Adrenal gland (tissue), 12 donors: ENCODE results near the gene TOM1. TPM values are rescaled to one million over a fixed set of nuclear protein-coding genes. Genes with fewer than 3 reads are reported as not detected.

ENCODE experiments used
- DNase-seq, 7 donors: peaks; one replicate each; pipeline ENCODE4 v3.0.0-alpha.2; 2019 to 2020
- H3K27ac ChIP-seq, 5 donors: fragments of 200-600 bp; sonication (generic) in 4 of 5; 1 replicate in 3 of 5; 2 replicates in 2 of 5; pipeline versions ENCODE4 v1.5.1 to v1.8.0; 2016 to 2020; ENCODE audit warnings: mild to moderate bottlenecking in 1 of 5
- H3K27me3 ChIP-seq: fragments of 200-600 bp; 2 replicates; pipeline ENCODE4 v1.8.0; 2021
- H3K36me3 ChIP-seq, 2 donors: fragments of 200-600 bp; replicated peaks in 1 of 2; 1 replicate in 1 of 2; 2 replicates in 1 of 2; pipeline versions ENCODE4 v1.5.1 to v1.8.0; 2018 to 2022
- H3K4me1 ChIP-seq, 2 donors: fragments of 200-600 bp; replicated peaks in 1 of 2; 1 replicate in 1 of 2; 2 replicates in 1 of 2; pipeline versions ENCODE4 v1.5.1 to v1.8.0; 2018 to 2021
- H3K4me3 ChIP-seq, 4 donors: fragments of 200-600 bp; sonication (generic) in 3 of 4; one replicate each; pipeline ENCODE4 v1.5.1; 2016 to 2018
- H3K9me3 ChIP-seq, 3 donors: fragments of 200-600 bp; sonication (generic) in 1 of 3; replicated peaks in 1 of 3; 1 replicate in 2 of 3; 2 replicates in 1 of 3; pipeline versions ENCODE4 v1.5.1 to v1.8.0; 2016 to 2021
- POLR2A ChIP-seq, 2 donors: fragments of 450-650 bp; IDR thresholded peaks; one replicate each; pipeline ENCODE4 v1.6.1; 2017; ENCODE audit warnings: antibody characterized with exemption in 2 of 2, mild to moderate bottlenecking in 2 of 2, moderate library complexity in 1 of 2
- WGBS, 4 donors: extraction: QIAGEN DNeasy Blood & Tissue Kit in 2 of 4; methylation state at CpG; one replicate each; pipeline versions ENCODE4 v1.1.5 to v1.1.7; 2013 to 2017; 5-methylcytosine and 5-hydroxymethylcytosine counted together
- intact Hi-C, 2 donors: fragments of 100-400 bp; cut with DNase I; formaldehyde crosslinking; loops; one replicate each; pipeline versions ENCODE4 v1.14.1 to v1.15.0; 2022 to 2023
- polyA plus RNA-seq, 3 donors: library from polyadenylated mRNA; stranded (reverse); fragments of 200-250 nt in 2 of 3; fragments of 350-450 nt in 1 of 3; fragmentation: Illumina TruSeq in 1 of 3; extraction: RNeasy Lipid Tissue Mini Kit (QIAGEN cat#74804) in 1 of 3; gene quantifications; one replicate each; pipeline ENCODE4 v1.2.3, GENCODE V29; 2013 to 2014
- total RNA-seq, 9 donors: library from RNA; depleted of rRNA in 4 of 9; stranded (reverse); fragments of >200 nt in 4 of 9; fragments of 120-200 nt in 1 of 9; fragmentation: NEBNext Ultra II Directional in 1 of 9; extraction: Animal tissue kit (Norgen Biotek cat#: 25700) in 1 of 9; gene quantifications; one replicate each; pipeline versions ENCODE4 v1.1.0 to v1.2.4, GENCODE V29; 2013 to 2023
- TF ChIP-seq, protein P1 (sequence below), 6 experiments: fragments of 450-650 bp in 4 of 6; fragments of 200-600 bp in 2 of 6; sonication (generic) in 1 of 6; IDR thresholded peaks; 1 replicate in 5 of 6; 2 replicates in 1 of 6; pipeline versions ENCODE4 v1.5.1 to v1.8.0; 2016 to 2021; ENCODE audit warnings: antibody characterized with exemption in 6 of 6, mild to moderate bottlenecking in 2 of 6, moderate library complexity in 1 of 6
- donor health status: healthy with polysubstance abuse.
- donor health status: Bipolar disorder and iron deficiency.
- donor health status: DM: yes; HTN: yes; CAD: no.
- donor health status: DM: no; HTN: no; CAD: no.
- donor health status: DM: no; HTN: no; CAD: no.
- donor health status: DM: yes; HTN: yes; CAD: no.

The TOM1 gene
- total and polyA plus RNA-seq, 12 donors = 57.5 to 188 (median 106) TPM

DNA sequence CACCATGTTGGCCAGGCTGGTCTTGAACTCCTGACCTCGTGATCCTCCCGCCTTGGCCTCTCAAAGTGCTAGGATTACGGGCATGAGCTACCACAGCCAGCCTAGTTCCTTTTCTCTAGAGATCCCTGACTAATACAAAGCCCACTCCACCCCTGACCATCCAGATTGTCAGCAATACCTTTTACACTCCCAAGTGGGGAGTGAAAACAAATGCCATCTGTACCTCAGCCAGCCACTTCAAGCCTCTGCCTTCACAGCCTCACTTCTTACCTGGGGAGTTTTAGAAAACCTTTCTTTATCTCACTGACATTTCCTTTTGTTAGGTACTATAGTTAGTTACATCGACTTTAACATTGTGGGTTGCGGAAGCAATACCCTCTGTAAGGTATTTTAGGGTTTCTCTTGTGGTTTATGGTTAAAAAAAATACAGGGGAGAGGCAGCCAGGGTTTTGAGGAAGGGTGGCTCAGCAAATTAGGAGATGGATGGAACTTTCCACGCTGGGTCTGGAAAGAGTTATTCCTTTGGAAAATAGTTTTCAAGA is 8.9 kb downstream of the TOM1 start:
- WGBS, 4 donors = 78 to 84% (median 83%) methylated on average over 6 of the region's 6 CpGs

GRCh38 chr22:35310556-35311550 is 11.2 kb downstream of the TOM1 start:
- intact Hi-C loops = no loop called here

More for the DNA sequence above, 8.9 kb downstream of the TOM1 start:
- no peak overlapping the region for H3K4me3 ChIP-seq
- no peak overlapping the region for H3K27ac ChIP-seq
- no peaks in the 10 kb centered on the region for H3K27me3 ChIP-seq
- H3K36me3 ChIP-seq = peaks cover 0 to 5% of the 10 kb centered on the region in 2 donors
- DNase-seq = peak in 1 of 7 donors; percentile 49
- intact Hi-C loops = no loop called here
- no peaks in the 10 kb centered on the region for H3K9me3 ChIP-seq
- TF ChIP-seq, protein P1, sequence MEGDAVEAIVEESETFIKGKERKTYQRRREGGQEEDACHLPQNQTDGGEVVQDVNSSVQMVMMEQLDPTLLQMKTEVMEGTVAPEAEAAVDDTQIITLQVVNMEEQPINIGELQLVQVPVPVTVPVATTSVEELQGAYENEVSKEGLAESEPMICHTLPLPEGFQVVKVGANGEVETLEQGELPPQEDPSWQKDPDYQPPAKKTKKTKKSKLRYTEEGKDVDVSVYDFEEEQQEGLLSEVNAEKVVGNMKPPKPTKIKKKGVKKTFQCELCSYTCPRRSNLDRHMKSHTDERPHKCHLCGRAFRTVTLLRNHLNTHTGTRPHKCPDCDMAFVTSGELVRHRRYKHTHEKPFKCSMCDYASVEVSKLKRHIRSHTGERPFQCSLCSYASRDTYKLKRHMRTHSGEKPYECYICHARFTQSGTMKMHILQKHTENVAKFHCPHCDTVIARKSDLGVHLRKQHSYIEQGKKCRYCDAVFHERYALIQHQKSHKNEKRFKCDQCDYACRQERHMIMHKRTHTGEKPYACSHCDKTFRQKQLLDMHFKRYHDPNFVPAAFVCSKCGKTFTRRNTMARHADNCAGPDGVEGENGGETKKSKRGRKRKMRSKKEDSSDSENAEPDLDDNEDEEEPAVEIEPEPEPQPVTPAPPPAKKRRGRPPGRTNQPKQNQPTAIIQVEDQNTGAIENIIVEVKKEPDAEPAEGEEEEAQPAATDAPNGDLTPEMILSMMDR (IDR thresholded peaks at IDR 0.05) = no peak
- no peak for TF ChIP-seq POLR2A (IDR thresholded peaks at IDR 0.05)
- H3K4me1 ChIP-seq = peaks cover 9 to 70% of the 10 kb centered on the region in 2 donors

GRCh38 chr22:35311551-35311999 is 11.9 kb downstream of the TOM1 start:
- peak overlapping the region in 3 of 5 donors; percentile 51 to 96 (median 94) for H3K27ac ChIP-seq
- DNase-seq = peak in 3 of 7 donors; percentile 17 to 48 (median 24)
- no peaks in the 10 kb centered on the region for H3K27me3 ChIP-seq
- intact Hi-C loops = no loop called here
- H3K9me3 ChIP-seq = no peaks in the 10 kb centered on the region
- peaks cover 29 to 83% of the 10 kb centered on the region in 2 donors for H3K4me1 ChIP-seq
- TF ChIP-seq POLR2A (IDR thresholded peaks at IDR 0.05) = no peak
- TF ChIP-seq, protein P1 (IDR thresholded peaks at IDR 0.05) = no peak
- peaks cover 0 to 5% of the 10 kb centered on the region in 2 donors for H3K36me3 ChIP-seq
- H3K4me3 ChIP-seq = no peak overlapping the region
- WGBS, 4 donors = 88 to 91% (median 89%) methylated on average over 6 to 8 of the region's 8 CpGs

More at GRCh38 chr22:35310556-35311550, 11.2 kb downstream of the TOM1 start:
- no peaks in the 10 kb centered on the region for H3K9me3 ChIP-seq
- peak in 3 of 7 donors; percentile 15 to 52 (median 20) for DNase-seq
- H3K36me3 ChIP-seq = peaks cover 0 to 5% of the 10 kb centered on the region in 2 donors
- H3K4me3 ChIP-seq = no peak overlapping the region
- H3K4me1 ChIP-seq = peaks cover 29 to 83% of the 10 kb centered on the region in 2 donors
- peak overlapping the region in 2 of 5 donors; percentile 51 to 96 for H3K27ac ChIP-seq
- no peak for TF ChIP-seq POLR2A (IDR thresholded peaks at IDR 0.05)
- TF ChIP-seq, protein P1 (IDR thresholded peaks at IDR 0.05) = no peak
- no peaks in the 10 kb centered on the region for H3K27me3 ChIP-seq
- WGBS, 4 donors = 78 to 83% (median 79%) methylated on average over 18 of the region's 18 CpGs
